UCSD-AML1 (cell line): Measurements from ENCODE around the gene ABHD17C.
"Not testable (repeated sequence)": the region's sequence is repeated elsewhere in the genome, so short reads cannot be mapped to it uniquely, and the experiment has no call there.

Experiments used
- DNase-seq: peaks from one replicate; lab custom pipeline; 2025; ENCODE audit not compliant: unreplicated experiment; lab: John Stamatoyannopoulos, UW

ABHD17C gene

GRCh38 chr15:80695099-80695910 is at the start of gene ABHD17C:
TSS of gene ABHD17C (plus strand) at chr15:80695310. CDS start at chr15:80695430, 120 bp downstream.
- peak; percentile 30 for DNase-seq

- DNase-seq: peak; percentile 14
These were observed 49.5 kb upstream of the ABHD17C start for GRCh38 chr15:80645494-80646065.

- DNase-seq: not testable (repeated sequence)
These were observed 47.7 kb upstream of the ABHD17C start for GRCh38 chr15:80647424-80647823.

- DNase-seq: no peak
These were observed 40.8 kb upstream of the ABHD17C start for GRCh38 chr15:80654299-80654698.

GRCh38 chr15:80659375-80659774 is 35.7 kb upstream of the ABHD17C start:
- DNase-seq: no peak

GRCh38 chr15:80660119-80660518 is 35.0 kb upstream of the ABHD17C start:
- no peak for DNase-seq

- no peak for DNase-seq
These were observed 33.0 kb upstream of the ABHD17C start for GRCh38 chr15:80662129-80662528.

- no peak for DNase-seq
These were observed 32.2 kb upstream of the ABHD17C start for GRCh38 chr15:80662757-80663553.

- DNase-seq: no peak
These were observed 30.0 kb upstream of the ABHD17C start for GRCh38 chr15:80665151-80665550.

GRCh38 chr15:80667936-80668335 is 27.2 kb upstream of the ABHD17C start:
- no peak for DNase-seq

GRCh38 chr15:80668546-80669236 is 26.4 kb upstream of the ABHD17C start:
- no peak for DNase-seq

GRCh38 chr15:80669663-80670273 is 25.3 kb upstream of the ABHD17C start:
- DNase-seq: no peak

- DNase-seq: no peak
These were observed 21.4 kb upstream of the ABHD17C start for GRCh38 chr15:80673561-80674244.

- peak; percentile 15 for DNase-seq
These were observed 20.9 kb upstream of the ABHD17C start for GRCh38 chr15:80674245-80674614.

- DNase-seq: no peak
These were observed 18.1 kb upstream of the ABHD17C start for GRCh38 chr15:80677041-80677440.

GRCh38 chr15:80679167-80679803 is 15.8 kb upstream of the ABHD17C start:
- no peak for DNase-seq

- DNase-seq: no peak
These were observed 15.3 kb upstream of the ABHD17C start for GRCh38 chr15:80679804-80680175.

GRCh38 chr15:80682201-80682600 is 12.9 kb upstream of the ABHD17C start:
- DNase-seq: no peak

GRCh38 chr15:80684697-80685096 is 10.4 kb upstream of the ABHD17C start:
- DNase-seq: no peak

- no peak for DNase-seq
These were observed 9.5 kb upstream of the ABHD17C start for GRCh38 chr15:80685628-80686027.
